ENCODE data around the gene TMEM240. TPM values are rescaled to one million over a fixed set of nuclear protein-coding genes. Genes with fewer than 3 reads are reported as not detected.

The TMEM240 gene
- total RNA-seq, 2 experiments from 2014 or later = 0.76 to 2.1 TPM

- BruUV-seq (replicated peaks) = no TSS peak
- H2AFZ ChIP-seq (ENCODE audit: low read length) = no peak overlapping the region
- no peaks in the 10 kb centered on the region for H3K4me1 ChIP-seq (ENCODE audit: insufficient read depth, low read length, poor library complexity, severe bottlenecking)
- peaks cover 60% of the 10 kb centered on the region for H3K36me3 ChIP-seq (ENCODE audit: insufficient read depth, low read length)
- no peak for TF ChIP-seq EZH2phosphoT487 (IDR thresholded peaks at IDR 0.05; ENCODE audit: borderline replicate concordance, low read depth, low read length)
- no peak for TF ChIP-seq CTCF (conservative IDR thresholded peaks at IDR 0.05; ENCODE audit: low read length)
- no peaks in the 10 kb centered on the region for H4K20me1 ChIP-seq (ENCODE audit: insufficient read depth, low read length)
- H3K9me3 ChIP-seq (ENCODE audit: low read length) = 0 out of 2 replicates have a peak, but pooled peaks cover 4% of the 10 kb centered on the region
- CTCF ChIA-PET (ENCODE audit: unreplicated experiment) = no interaction called here
- no peak overlapping the region for H3K4me3 ChIP-seq (ENCODE audit: low read depth, low read length, poor library complexity, severe bottlenecking)
- H3K9me2 ChIP-seq (ENCODE audit: insufficient read depth, low read length) = no peaks in the 10 kb centered on the region
- H3K79me2 ChIP-seq (ENCODE audit: insufficient read depth, low read depth, low read length) = no peaks in the 10 kb centered on the region
- no peak overlapping the region for H3K4me2 ChIP-seq (ENCODE audit: low read length)
- intact Hi-C loops (cut with micrococcal nuclease; ENCODE audit: unreplicated experiment) = no loop called here
- no peak overlapping the region for H3K27ac ChIP-seq (ENCODE audit: low read depth, low read length, poor library complexity, severe bottlenecking)
- POLR2A ChIA-PET = no interaction called here
- no peak for DNase-seq (ENCODE audit: low spot score)
Observed at GRCh38 chr1:1531947-1532346, 8.5 kb downstream of the TMEM240 start.

- Histone ChIP-seq H3K4me2 (ENCODE audit: low read length) (no peak overlapping the region), H3K4me1 (ENCODE audit: insufficient read depth, low read length, poor library complexity, severe bottlenecking) (no peaks in the 10 kb centered on the region), H3K9me2 (ENCODE audit: insufficient read depth, low read length) (no peaks in the 10 kb centered on the region), H3K79me2 (ENCODE audit: insufficient read depth, low read depth, low read length) (no peaks in the 10 kb centered on the region), H4K20me1 (ENCODE audit: insufficient read depth, low read length) (no peaks in the 10 kb centered on the region), H3K36me3 (ENCODE audit: insufficient read depth, low read length) (peaks cover 74% of the 10 kb centered on the region), H3K9me3 (ENCODE audit: low read length) (0 out of 2 replicates have a peak, but pooled peaks cover 4% of the 10 kb centered on the region), H3K27ac (ENCODE audit: low read depth, low read length, poor library complexity, severe bottlenecking) (no peak overlapping the region), H2AFZ (ENCODE audit: low read length) (no peak overlapping the region), H3K4me3 (ENCODE audit: low read depth, low read length, poor library complexity, severe bottlenecking) (no peak overlapping the region)
- DNase-seq (ENCODE audit: low spot score) = no peak
- TF ChIP-seq EZH2phosphoT487 (IDR thresholded peaks at IDR 0.05; ENCODE audit: borderline replicate concordance, low read depth, low read length) (no peak), CTCF (conservative IDR thresholded peaks at IDR 0.05; ENCODE audit: low read length) (no peak)
- BruUV-seq (replicated peaks) = no TSS peak
- ChIA-PET CTCF (ENCODE audit: unreplicated experiment) (no interaction called here), POLR2A (no interaction called here)
- intact Hi-C loops (cut with micrococcal nuclease; ENCODE audit: unreplicated experiment) = no loop called here
Observed at GRCh38 chr1:1529936-1530335, 10.5 kb downstream of the TMEM240 start.

- DNase-seq (ENCODE audit: low spot score) = no peak
- Histone ChIP-seq H3K4me2 (ENCODE audit: low read length) (no peak overlapping the region), H4K20me1 (ENCODE audit: insufficient read depth, low read length) (no peaks in the 10 kb centered on the region), H3K4me3 (ENCODE audit: low read depth, low read length, poor library complexity, severe bottlenecking) (no peak overlapping the region), H3K36me3 (ENCODE audit: insufficient read depth, low read length) (peaks cover 73% of the 10 kb centered on the region), H3K79me2 (ENCODE audit: insufficient read depth, low read depth, low read length) (no peaks in the 10 kb centered on the region), H3K9me2 (ENCODE audit: insufficient read depth, low read length) (no peaks in the 10 kb centered on the region), H3K27ac (ENCODE audit: low read depth, low read length, poor library complexity, severe bottlenecking) (no peak overlapping the region), H3K9me3 (ENCODE audit: low read length) (0 out of 2 replicates have a peak, but pooled peaks cover 4% of the 10 kb centered on the region), H3K4me1 (ENCODE audit: insufficient read depth, low read length, poor library complexity, severe bottlenecking) (no peaks in the 10 kb centered on the region), H2AFZ (ENCODE audit: low read length) (no peak overlapping the region)
- CTCF ChIA-PET (ENCODE audit: unreplicated experiment) = no interaction called here
- POLR2A ChIA-PET = no interaction called here
- intact Hi-C loops (cut with micrococcal nuclease; ENCODE audit: unreplicated experiment) = no loop called here
- no peak for TF ChIP-seq EZH2phosphoT487 (IDR thresholded peaks at IDR 0.05; ENCODE audit: borderline replicate concordance, low read depth, low read length)
- no peak for TF ChIP-seq CTCF (conservative IDR thresholded peaks at IDR 0.05; ENCODE audit: low read length)
- no TSS peak for BruUV-seq (replicated peaks)
Observed at GRCh38 chr1:1529321-1529720, 11.1 kb downstream of the TMEM240 start.
